Activated naive CD8-positive, alpha-beta T cell (primary cell): ENCODE measurements around the gene AXIN1.
"Not testable (repeated sequence)": the region's sequence is repeated elsewhere in the genome, so short reads cannot be mapped to it uniquely, and the experiment has no call there.

Source experiments
- H3K27ac Mint-ChIP-seq: one replicate; pipeline ENCODE4 v1.8.0; 2021; ENCODE audit warnings: mixed read lengths
- H3K27me3 Mint-ChIP-seq: one replicate; pipeline ENCODE4 v1.8.0; 2021; ENCODE audit warnings: mixed read lengths
- H3K36me3 Mint-ChIP-seq: one replicate; pipeline ENCODE4 v1.8.0; 2021; ENCODE audit warnings: mixed read lengths
- H3K4me1 Mint-ChIP-seq: one replicate; pipeline ENCODE4 v1.8.0; 2021; ENCODE audit warnings: low read depth, mixed read lengths
- H3K4me3 Mint-ChIP-seq: one replicate; pipeline ENCODE4 v1.8.0; 2021; ENCODE audit warnings: mild to moderate bottlenecking, mixed read lengths
- H3K9me3 Mint-ChIP-seq: one replicate; pipeline ENCODE4 v1.8.0; 2021; ENCODE audit warnings: low read depth, mixed read lengths

Gene AXIN1

GRCh38 chr16:340370-341091 is 12.0 kb downstream of the AXIN1 start:
- H3K36me3 Mint-ChIP-seq = no peaks in the 10 kb centered on the region
- no peaks in the 10 kb centered on the region for H3K27me3 Mint-ChIP-seq
- no peaks in the 10 kb centered on the region for H3K9me3 Mint-ChIP-seq
- no peak overlapping the region for H3K27ac Mint-ChIP-seq
- H3K4me1 Mint-ChIP-seq = peaks cover 69% of the 10 kb centered on the region
- H3K4me3 Mint-ChIP-seq = no peak overlapping the region

GRCh38 chr16:339680-340079 is 12.8 kb downstream of the AXIN1 start:
- Mint-ChIP-seq H3K9me3 (no peaks in the 10 kb centered on the region), H3K27me3 (no peaks in the 10 kb centered on the region), H3K36me3 (no peaks in the 10 kb centered on the region), H3K4me3 (peak overlapping the region; percentile 59), H3K27ac (no peak overlapping the region), H3K4me1 (peaks cover 69% of the 10 kb centered on the region)

GRCh38 chr16:337975-338575 is 14.4 kb downstream of the AXIN1 start:
- Mint-ChIP-seq H3K36me3 (no peaks in the 10 kb centered on the region), H3K27ac (no peak overlapping the region), H3K27me3 (no peaks in the 10 kb centered on the region), H3K4me1 (peaks cover 71% of the 10 kb centered on the region), H3K4me3 (no peak overlapping the region), H3K9me3 (no peaks in the 10 kb centered on the region)

- Mint-ChIP-seq H3K27me3 (no peaks in the 10 kb centered on the region), H3K9me3 (no peaks in the 10 kb centered on the region), H3K4me3 (no peak overlapping the region), H3K4me1 (peaks cover 69% of the 10 kb centered on the region), H3K36me3 (no peaks in the 10 kb centered on the region), H3K27ac (no peak overlapping the region)
Measured at GRCh38 chr16:337437-337836, 15.1 kb downstream of the AXIN1 start.

GRCh38 chr16:336269-336668 is 16.3 kb downstream of the AXIN1 start:
- peaks cover 68% of the 10 kb centered on the region for H3K4me1 Mint-ChIP-seq
- no peaks in the 10 kb centered on the region for H3K9me3 Mint-ChIP-seq
- no peaks in the 10 kb centered on the region for H3K27me3 Mint-ChIP-seq
- no peaks in the 10 kb centered on the region for H3K36me3 Mint-ChIP-seq
- H3K4me3 Mint-ChIP-seq = peak overlapping the region; percentile 23
- no peak overlapping the region for H3K27ac Mint-ChIP-seq

GRCh38 chr16:334861-335632 is 17.5 kb downstream of the AXIN1 start:
- peaks cover 75% of the 10 kb centered on the region for H3K4me1 Mint-ChIP-seq
- H3K36me3 Mint-ChIP-seq, H3K27ac Mint-ChIP-seq, H3K27me3 Mint-ChIP-seq, H3K9me3 Mint-ChIP-seq, H3K4me3 Mint-ChIP-seq: not testable (repeated sequence)

GRCh38 chr16:334164-334832 is 18.2 kb downstream of the AXIN1 start:
- not testable (repeated sequence) for H3K27ac Mint-ChIP-seq

GRCh38 chr16:333406-334094 is 19.0 kb downstream of the AXIN1 start:
- Mint-ChIP-seq H3K27ac (no peak overlapping the region), H3K4me3 (no peak overlapping the region), H3K36me3 (no peaks in the 10 kb centered on the region)

More at GRCh38 chr16:334164-334832, 18.2 kb downstream of the AXIN1 start:
- H3K9me3 Mint-ChIP-seq, H3K4me3 Mint-ChIP-seq, H3K36me3 Mint-ChIP-seq, H3K27me3 Mint-ChIP-seq: not testable (repeated sequence)
- H3K4me1 Mint-ChIP-seq = peaks cover 69% of the 10 kb centered on the region

GRCh38 chr16:331181-331814 is 21.2 kb downstream of the AXIN1 start:
- peaks cover 68% of the 10 kb centered on the region for H3K4me1 Mint-ChIP-seq
- H3K9me3 Mint-ChIP-seq, H3K36me3 Mint-ChIP-seq, H3K4me3 Mint-ChIP-seq, H3K27me3 Mint-ChIP-seq, H3K27ac Mint-ChIP-seq: not testable (repeated sequence)

More at GRCh38 chr16:333406-334094, 19.0 kb downstream of the AXIN1 start:
- Mint-ChIP-seq H3K9me3 (no peaks in the 10 kb centered on the region), H3K4me1 (peaks cover 66% of the 10 kb centered on the region), H3K27me3 (no peaks in the 10 kb centered on the region)

- Mint-ChIP-seq H3K36me3 (no peaks in the 10 kb centered on the region), H3K4me1 (peaks cover 65% of the 10 kb centered on the region), H3K4me3 (no peak overlapping the region), H3K27ac (no peak overlapping the region), H3K9me3 (no peaks in the 10 kb centered on the region), H3K27me3 (no peaks in the 10 kb centered on the region)
Measured at GRCh38 chr16:330741-331140, 21.8 kb downstream of the AXIN1 start.

GRCh38 chr16:325375-326145 is 27.0 kb downstream of the AXIN1 start:
- H3K4me3 Mint-ChIP-seq = peak overlapping the region; percentile 72
- peaks cover 56% of the 10 kb centered on the region for H3K4me1 Mint-ChIP-seq

GRCh38 chr16:324451-325334 is 27.8 kb downstream of the AXIN1 start:
- H3K27me3 Mint-ChIP-seq = no peaks in the 10 kb centered on the region
- peaks cover 58% of the 10 kb centered on the region for H3K4me1 Mint-ChIP-seq
- H3K4me3 Mint-ChIP-seq = peak overlapping the region; percentile 72
- no peak overlapping the region for H3K27ac Mint-ChIP-seq
- no peaks in the 10 kb centered on the region for H3K36me3 Mint-ChIP-seq
- no peaks in the 10 kb centered on the region for H3K9me3 Mint-ChIP-seq

More at GRCh38 chr16:325375-326145, 27.0 kb downstream of the AXIN1 start:
- no peaks in the 10 kb centered on the region for H3K9me3 Mint-ChIP-seq
- H3K36me3 Mint-ChIP-seq = no peaks in the 10 kb centered on the region
- H3K27ac Mint-ChIP-seq = no peak overlapping the region
- H3K27me3 Mint-ChIP-seq = no peaks in the 10 kb centered on the region

GRCh38 chr16:324201-324450 is 28.4 kb downstream of the AXIN1 start:
- Mint-ChIP-seq H3K27me3 (no peaks in the 10 kb centered on the region), H3K27ac (no peak overlapping the region), H3K4me3 (peak overlapping the region; percentile 72), H3K4me1 (peaks cover 62% of the 10 kb centered on the region), H3K9me3 (no peaks in the 10 kb centered on the region), H3K36me3 (no peaks in the 10 kb centered on the region)
